ENCODE measurements around the gene PTTG1IP.

Gene PTTG1IP

DNA sequence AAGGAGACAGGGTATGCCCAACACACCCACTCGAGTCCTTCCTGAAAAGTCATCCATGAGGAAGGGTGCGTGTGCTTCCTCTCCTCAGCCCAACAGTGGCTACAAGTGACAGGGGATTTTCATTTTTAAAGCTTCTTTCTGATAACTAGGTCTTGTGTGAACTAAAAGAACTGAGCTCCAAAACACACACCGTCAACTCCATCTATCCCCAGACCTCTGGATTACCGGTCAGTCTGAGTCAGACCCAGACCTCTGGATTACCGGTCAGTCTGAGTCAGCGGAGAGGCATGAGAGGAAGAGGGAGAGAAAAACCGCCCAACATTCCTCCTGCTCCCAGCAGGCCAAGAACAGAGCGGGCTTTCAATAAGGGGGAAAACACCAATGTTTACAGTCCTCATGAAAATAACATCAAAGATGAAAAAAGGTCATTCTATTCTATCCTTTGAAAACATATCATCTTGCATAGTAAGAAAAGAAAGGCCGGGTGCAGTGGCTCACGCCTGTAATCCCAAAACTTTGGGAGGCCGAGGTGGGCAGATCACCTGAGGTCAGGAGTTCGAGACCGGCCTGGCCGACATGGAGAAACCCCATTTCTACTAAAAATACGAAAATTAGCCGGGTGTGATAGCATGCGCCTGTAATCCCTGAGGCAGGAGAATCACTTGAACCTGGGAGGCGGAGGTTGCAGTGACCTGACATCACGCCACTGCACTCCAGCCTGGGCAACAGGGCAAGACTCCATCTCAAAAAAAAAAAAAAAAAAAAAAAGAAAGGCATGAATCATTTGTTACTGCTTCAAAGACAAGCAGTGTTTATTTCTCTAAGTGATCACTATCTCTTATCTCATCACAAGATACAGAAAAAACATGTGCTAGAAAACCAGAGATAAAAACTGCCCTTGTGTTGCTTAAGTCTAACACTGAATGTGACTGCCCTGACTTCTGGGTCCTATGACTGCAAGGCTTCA, 3.4 kb downstream of the PTTG1IP start:
- peak overlapping the region; percentile 93 to 96 for H3K4me3 ChIP-seq
- H3K27me3 ChIP-seq: no peaks in the 10 kb centered on the region
- intact Hi-C loops (cut with DNase I; ENCODE audit: low total_unique reads): loop anchor here (5.0 kb wide), 2 partner anchors 53 to 858 kb away; partner anchors contain the start of genes SUMO3 and TRAPPC10
- no peaks in the 10 kb centered on the region for H3K9me3 ChIP-seq
- H3K27ac ChIP-seq: peak overlapping the region; percentile 95 to 97
- H3K4me1 ChIP-seq: peaks cover 0 to 80% (median 65%) of the 10 kb centered on the region in 4 donors
- TF ChIP-seq CTCF (IDR thresholded peaks at IDR 0.05): no peak
- peaks cover 0 to 4% (median 3%) of the 10 kb centered on the region in 3 donors for H3K36me3 ChIP-seq
- DNase-seq: peak; percentile 77 to 83

DNA sequence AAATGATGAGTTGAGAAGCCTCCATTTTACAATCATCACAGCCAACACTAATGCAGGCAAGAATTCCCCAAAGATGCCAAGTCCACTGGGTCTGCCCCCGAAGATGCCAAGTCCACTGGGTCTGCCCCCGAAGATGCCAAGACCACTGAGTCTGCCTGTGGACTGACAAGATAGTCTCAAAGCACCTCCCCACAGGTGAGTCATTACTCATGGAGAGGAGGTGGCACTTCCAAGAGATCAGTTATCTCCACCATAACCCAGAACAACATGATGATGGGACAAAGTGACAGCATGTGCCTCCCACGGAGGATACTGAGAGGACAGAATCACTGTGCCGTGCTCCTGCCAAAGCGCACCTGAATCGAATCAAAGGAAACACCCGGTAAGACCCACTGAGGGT, 4.8 kb downstream of the PTTG1IP start:
- Histone ChIP-seq H3K4me1 (peaks cover 0 to 82% (median 69%) of the 10 kb centered on the region in 4 donors), H3K9me3 (no peaks in the 10 kb centered on the region), H3K4me3 (no peak overlapping the region), H3K27me3 (no peaks in the 10 kb centered on the region), H3K36me3 (peaks cover 13 to 18% (median 17%) of the 10 kb centered on the region in 3 donors), H3K27ac (peak overlapping the region; percentile 95 to 97)
- intact Hi-C loops (cut with DNase I; ENCODE audit: low total_unique reads): no loop called here
- DNase-seq: no peak
- TF ChIP-seq CTCF (IDR thresholded peaks at IDR 0.05): no peak

- Histone ChIP-seq H3K36me3 (peaks cover 19 to 23% (median 22%) of the 10 kb centered on the region in 3 donors), H3K4me1 (peaks cover 0 to 82% (median 69%) of the 10 kb centered on the region in 4 donors), H3K9me3 (no peaks in the 10 kb centered on the region), H3K27ac (peak overlapping the region; percentile 95 to 97), H3K4me3 (peak overlapping the region in 1 of 2 donors; percentile 5), H3K27me3 (no peaks in the 10 kb centered on the region)
- intact Hi-C loops (cut with DNase I; ENCODE audit: low total_unique reads): no loop called here
- no peak for DNase-seq
- no peak for TF ChIP-seq CTCF (IDR thresholded peaks at IDR 0.05)
Measured at GRCh38 chr21:44867999-44868700, 5.3 kb downstream of the PTTG1IP start.

DNA sequence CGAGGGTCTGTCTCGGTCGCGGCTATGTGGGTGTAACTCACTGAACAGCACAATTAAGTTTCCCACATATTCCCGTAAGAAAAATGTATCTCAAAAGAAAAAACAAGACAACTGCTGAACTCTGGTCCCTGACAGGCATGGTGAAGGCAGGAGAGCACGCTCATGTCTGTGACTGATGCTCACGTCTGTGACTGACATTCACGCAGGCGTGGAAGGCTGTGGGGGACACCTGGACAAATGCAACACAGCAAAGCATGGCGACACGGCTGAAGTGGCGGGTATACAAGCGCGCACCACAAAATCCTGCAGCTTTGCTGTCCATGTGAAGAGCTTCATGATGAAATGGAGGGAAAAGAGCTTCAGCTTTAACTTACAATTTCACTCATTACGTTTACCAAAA, 6.0 kb downstream of the PTTG1IP start:
- H3K27ac ChIP-seq: peak overlapping the region; percentile 95 to 97
- H3K36me3 ChIP-seq: peaks cover 20 to 30% (median 24%) of the 10 kb centered on the region in 3 donors
- DNase-seq: no peak
- H3K27me3 ChIP-seq: no peaks in the 10 kb centered on the region
- H3K9me3 ChIP-seq: no peaks in the 10 kb centered on the region
- TF ChIP-seq CTCF (IDR thresholded peaks at IDR 0.05): no peak
- intact Hi-C loops (cut with DNase I; ENCODE audit: low total_unique reads): no loop called here
- H3K4me1 ChIP-seq: peaks cover 0 to 87% (median 67%) of the 10 kb centered on the region in 4 donors
- no peak overlapping the region for H3K4me3 ChIP-seq

DNA sequence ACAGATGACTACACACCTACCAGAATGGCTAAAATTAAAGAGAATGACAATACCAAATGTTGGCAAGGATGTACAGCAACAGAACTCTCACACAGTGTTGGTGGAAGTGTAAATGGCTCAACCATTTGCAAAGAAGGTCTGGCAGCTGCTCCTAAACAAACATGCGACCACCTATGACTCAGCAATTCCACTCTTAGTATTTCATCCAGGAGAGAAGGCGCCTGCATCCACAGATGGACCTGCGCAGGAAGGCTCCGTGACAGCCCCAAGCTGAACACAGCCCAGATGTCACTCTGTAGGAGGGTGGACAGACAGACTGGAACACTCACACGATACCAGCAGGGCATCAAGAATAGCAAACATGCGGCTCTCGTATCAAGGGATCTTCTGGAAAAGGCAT, 6.7 kb downstream of the PTTG1IP start:
- Histone ChIP-seq H3K27me3 (no peaks in the 10 kb centered on the region), H3K27ac (peak overlapping the region; percentile 95 to 97), H3K4me3 (no peak overlapping the region), H3K4me1 (peaks cover 0 to 88% (median 66%) of the 10 kb centered on the region in 4 donors), H3K36me3 (peaks cover 20 to 37% (median 30%) of the 10 kb centered on the region in 3 donors), H3K9me3 (no peaks in the 10 kb centered on the region)
- DNase-seq: no peak
- intact Hi-C loops (cut with DNase I; ENCODE audit: low total_unique reads): no loop called here
- TF ChIP-seq CTCF (IDR thresholded peaks at IDR 0.05): no peak

Data from tibial artery (tissue), 4 donors.